Iris pigment epithelial cell (primary cell): ENCODE results near the gene OTUD3.
"Not testable (repeated sequence)": the region's sequence is repeated elsewhere in the genome, so short reads cannot be mapped to it uniquely, and the experiment has no call there.

Experiments
- DNase-seq: peaks from one replicate; pipeline ENCODE4 v3.0.0-alpha.2; 2011; ENCODE audit warnings: low read depth

OTUD3 gene

GRCh38 chr1:19869453-19869852 is 12.7 kb upstream of the OTUD3 start:
- not testable (repeated sequence) for DNase-seq

- peak; percentile 59 for DNase-seq
These were observed 12.3 kb upstream of the OTUD3 start for GRCh38 chr1:19869929-19870328.

- no peak for DNase-seq
These were observed 10.0 kb upstream of the OTUD3 start for GRCh38 chr1:19872190-19872589.

GRCh38 chr1:19877181-19877750 is 4.9 kb upstream of the OTUD3 start:
- no peak for DNase-seq

GRCh38 chr1:19877821-19878636 is 4.2 kb upstream of the OTUD3 start:
- no peak for DNase-seq

GRCh38 chr1:19878637-19878985 is 3.6 kb upstream of the OTUD3 start:
- DNase-seq: no peak

- DNase-seq: no peak
These were observed 3.0 kb upstream of the OTUD3 start for GRCh38 chr1:19879227-19879626.

GRCh38 chr1:19879661-19880060 is 2.5 kb upstream of the OTUD3 start:
- DNase-seq: no peak

GRCh38 chr1:19880841-19881240 is 1.4 kb upstream of the OTUD3 start:
- DNase-seq: not testable (repeated sequence)

- no peak for DNase-seq
These were observed 2.1 kb downstream of the OTUD3 start for GRCh38 chr1:19884312-19884711.

GRCh38 chr1:19885821-19886220 is 3.6 kb downstream of the OTUD3 start:
- peak; percentile 71 for DNase-seq

- no peak for DNase-seq
These were observed 5.9 kb downstream of the OTUD3 start for GRCh38 chr1:19888112-19888511.

- no peak for DNase-seq
These were observed 7.5 kb downstream of the OTUD3 start for GRCh38 chr1:19889656-19890055.

GRCh38 chr1:19892129-19892528 is 9.9 kb downstream of the OTUD3 start:
- DNase-seq: no peak

- peak; percentile 57 for DNase-seq
These were observed 10.5 kb downstream of the OTUD3 start for GRCh38 chr1:19892628-19893168.

- no peak for DNase-seq
These were observed 11.5 kb downstream of the OTUD3 start for GRCh38 chr1:19893687-19894086.

GRCh38 chr1:19894218-19894617 is 12.0 kb downstream of the OTUD3 start:
- no peak for DNase-seq

- DNase-seq: no peak
These were observed 19.5 kb downstream of the OTUD3 start for GRCh38 chr1:19901653-19902052.

GRCh38 chr1:19903621-19904020 is 21.4 kb downstream of the OTUD3 start:
- no peak for DNase-seq

GRCh38 chr1:19907456-19907855 is 25.3 kb downstream of the OTUD3 start:
- DNase-seq: no peak

- DNase-seq: peak; percentile 36
These were observed 27.2 kb downstream of the OTUD3 start for GRCh38 chr1:19909392-19909791.

GRCh38 chr1:19909971-19910370 is 27.8 kb downstream of the OTUD3 start:
- DNase-seq: no peak

GRCh38 chr1:19910650-19911049 is 28.5 kb downstream of the OTUD3 start:
- DNase-seq: no peak

GRCh38 chr1:19918057-19918456 is 35.9 kb downstream of the OTUD3 start:
- peak; percentile 74 for DNase-seq
